Epidermal melanocyte (primary cell): ENCODE measurements around the gene BTBD16.

Experiments
- DNase-seq: peaks from one replicate; pipeline ENCODE4 v3.0.0; 2011; ENCODE audit warnings: low spot score; ENCODE audit not compliant: insufficient read length

BTBD16 gene

DNA sequence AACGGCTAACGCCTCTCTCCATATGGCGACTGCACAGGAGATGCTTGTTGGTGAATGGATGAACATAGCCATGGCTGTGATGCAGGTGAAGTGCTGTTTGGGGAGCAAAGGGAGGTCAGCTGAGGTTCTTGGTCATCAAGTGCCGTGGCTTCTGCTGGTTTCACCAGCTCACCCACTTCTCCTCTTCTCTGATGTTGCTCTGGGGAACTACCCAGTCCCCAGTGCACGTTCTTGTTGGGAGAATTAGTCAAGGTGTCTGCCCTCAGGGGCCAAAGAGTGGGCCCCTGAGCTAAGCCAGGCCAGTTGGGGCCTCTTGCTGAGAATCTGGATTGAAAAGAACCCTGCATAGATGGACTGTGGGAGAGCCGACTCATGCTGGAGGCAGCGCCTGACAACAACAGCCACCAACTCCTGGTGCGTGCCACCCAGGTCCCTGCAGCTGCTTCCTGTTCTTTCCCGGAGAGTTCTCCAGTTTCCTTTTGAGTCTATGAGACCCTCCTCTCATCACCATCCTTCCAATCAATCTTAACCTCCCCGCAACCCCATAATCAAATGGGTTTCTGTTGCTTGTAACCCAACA, 3.0 kb downstream of the BTBD16 start:
- DNase-seq, result no peak

- DNase-seq, result no peak
Measured at GRCh38 chr10:122276611-122277208, 5.6 kb downstream of the BTBD16 start.

DNA sequence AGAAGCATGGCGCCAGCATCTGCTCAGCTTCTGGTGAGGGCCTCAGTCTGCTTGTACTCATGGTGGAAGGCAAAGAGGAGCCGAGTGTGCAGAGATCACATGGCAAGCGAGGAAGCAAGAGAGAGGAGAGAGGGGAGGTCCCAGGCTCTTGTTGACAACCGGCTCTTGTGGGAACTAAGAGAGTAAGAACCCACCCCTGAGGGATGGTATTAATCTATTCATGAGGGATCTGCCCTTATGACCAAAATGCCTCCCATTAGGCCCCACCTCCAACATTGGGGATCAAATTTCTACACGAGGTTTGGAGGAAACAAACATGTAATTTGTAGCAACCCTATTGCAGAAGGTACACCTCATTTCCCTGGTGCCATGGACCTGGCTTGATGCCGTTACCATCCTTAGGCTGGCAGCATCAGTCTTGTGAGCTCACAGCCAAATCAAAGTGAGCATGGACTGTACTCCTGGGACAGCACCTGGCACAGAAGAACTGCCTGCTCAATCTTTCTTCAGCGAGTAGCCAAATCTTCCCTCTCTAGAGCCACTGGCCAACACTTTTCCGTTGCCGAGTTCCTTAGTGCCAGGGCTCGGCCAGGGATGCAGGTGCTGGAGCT, 6.5 kb downstream of the BTBD16 start:
- no peak for DNase-seq

GRCh38 chr10:122279725-122280141, 8.6 kb downstream of the BTBD16 start:
- DNase-seq, result no peak

DNA sequence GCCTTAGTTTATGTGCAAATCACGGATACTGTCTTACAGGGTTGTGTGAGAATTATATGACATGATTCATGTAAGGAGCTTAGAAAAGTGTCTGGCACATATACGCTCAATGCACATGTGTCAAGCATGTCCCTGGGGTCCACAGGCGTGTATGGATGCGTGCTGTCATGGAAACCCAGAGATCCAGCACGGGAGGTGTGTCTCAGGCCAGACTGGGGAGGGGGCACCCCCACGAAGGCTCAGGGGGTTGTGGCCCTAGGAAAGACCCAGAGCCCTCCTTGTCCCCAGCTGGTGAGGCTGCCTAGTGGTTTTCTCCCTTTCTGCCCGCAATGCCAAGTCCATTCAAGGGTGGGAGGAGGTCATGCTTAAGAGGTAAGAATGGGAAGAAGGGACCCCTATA, 9.1 kb downstream of the BTBD16 start:
- DNase-seq, result no peak

GRCh38 chr10:122281018-122281626, 10.0 kb downstream of the BTBD16 start:
- DNase-seq, result no peak

DNA sequence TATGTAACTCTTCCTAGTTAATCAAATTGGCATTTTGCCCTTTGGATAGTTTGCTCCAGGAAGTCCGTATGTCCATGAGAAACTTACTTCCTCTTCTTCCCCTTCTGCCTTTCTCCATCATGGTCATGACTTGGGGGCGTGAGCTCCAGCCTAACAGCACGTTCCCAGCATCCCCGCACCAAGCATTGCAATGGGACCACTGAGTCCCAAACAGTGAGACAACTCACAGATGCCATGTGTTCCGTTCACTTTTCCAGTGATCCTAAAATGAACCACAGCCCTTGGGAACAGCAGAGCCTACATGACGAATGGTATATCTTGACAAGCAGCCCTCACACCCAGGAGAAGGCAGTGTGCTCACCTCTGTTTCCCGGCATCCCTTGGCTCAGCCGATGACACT, 10.7 kb downstream of the BTBD16 start:
- DNase-seq, result no peak

DNA sequence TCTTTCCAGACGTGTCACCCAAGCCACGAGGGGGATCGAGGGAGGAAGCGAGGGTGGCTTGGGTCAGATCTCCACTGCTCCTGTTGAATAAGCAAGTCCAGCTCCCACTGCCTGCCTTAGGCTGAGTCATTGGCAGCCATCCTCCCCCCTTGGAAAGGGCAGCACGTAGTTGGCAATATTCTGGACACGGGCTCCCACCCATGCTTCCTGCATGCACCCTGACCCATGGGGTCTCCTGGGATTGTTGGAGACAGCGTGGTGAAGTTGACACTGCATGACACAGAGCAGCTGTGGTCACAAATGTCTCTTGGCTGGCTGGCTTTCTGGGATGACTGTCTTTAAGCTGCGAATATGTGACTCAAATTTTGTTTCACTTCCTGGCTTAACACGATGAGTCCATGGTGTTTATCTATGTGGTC, 11.2 kb downstream of the BTBD16 start:
- no peak for DNase-seq

GRCh38 chr10:122282909-122283308, 11.8 kb downstream of the BTBD16 start:
- no peak for DNase-seq

DNA sequence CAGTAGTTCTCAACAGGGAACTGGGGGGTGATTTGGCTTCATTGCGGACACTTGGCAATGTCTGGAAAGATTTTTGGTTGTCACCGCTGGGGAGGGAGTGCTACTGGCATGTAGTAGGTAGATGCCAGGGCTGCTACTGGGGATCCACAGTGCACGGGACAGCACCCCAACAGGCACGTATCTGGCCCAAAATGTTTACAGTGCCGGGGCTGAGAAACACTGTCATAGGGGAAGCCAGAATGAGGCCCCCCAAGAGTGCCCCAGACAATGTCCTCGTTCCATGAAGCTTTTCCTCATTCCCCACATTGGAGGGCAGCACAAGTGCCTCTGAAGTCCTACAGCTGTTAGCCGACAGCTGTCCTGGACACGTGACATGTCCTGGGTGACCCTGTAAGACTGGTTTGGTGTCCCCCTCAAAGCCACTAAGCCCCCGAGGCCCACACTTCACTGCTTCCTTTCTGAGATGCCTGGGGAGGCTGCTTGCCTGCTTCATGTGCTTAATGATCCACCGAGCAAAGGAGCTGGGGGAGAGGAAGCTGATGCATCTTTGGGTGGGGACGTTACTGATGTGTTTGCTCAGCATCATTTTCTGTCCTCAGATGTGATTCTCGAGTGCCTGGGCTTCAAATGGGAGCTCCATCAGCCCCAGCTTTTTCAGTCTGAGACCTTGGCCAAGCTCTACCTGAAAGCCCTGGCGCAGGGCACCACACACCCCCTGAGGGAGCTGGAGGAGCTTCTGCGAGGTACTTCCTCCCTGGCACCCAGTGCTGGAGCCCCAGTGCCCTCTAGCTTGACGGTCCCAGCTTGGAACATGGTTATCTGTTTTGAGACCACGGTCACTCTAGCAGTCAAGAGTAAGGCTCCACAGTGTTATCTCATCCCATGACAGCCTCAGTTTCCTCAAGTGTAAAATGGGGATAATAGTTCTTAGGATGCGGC, 14.7 kb downstream of the BTBD16 start:
- no peak for DNase-seq

DNA sequence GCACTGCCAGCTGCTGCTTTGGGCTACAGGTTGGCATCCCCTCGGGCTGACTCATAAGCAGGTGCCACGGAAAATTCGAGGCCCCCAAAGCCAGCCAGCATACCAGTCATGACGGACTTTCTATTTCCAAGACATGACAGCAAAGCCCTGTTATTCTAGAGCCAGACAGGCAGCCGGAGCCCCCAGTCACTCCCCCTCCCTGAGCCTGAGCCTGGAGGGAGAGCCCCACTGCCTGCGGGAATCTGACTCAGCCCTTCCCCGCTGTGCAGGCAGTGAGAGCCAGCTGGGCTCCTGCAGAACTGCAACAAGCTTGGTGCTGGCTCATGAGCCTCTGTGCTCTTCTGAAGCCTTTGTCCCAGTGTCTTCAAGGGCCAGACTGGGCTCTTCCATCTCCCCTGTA, 15.8 kb downstream of the BTBD16 start:
- DNase-seq, result no peak

DNA sequence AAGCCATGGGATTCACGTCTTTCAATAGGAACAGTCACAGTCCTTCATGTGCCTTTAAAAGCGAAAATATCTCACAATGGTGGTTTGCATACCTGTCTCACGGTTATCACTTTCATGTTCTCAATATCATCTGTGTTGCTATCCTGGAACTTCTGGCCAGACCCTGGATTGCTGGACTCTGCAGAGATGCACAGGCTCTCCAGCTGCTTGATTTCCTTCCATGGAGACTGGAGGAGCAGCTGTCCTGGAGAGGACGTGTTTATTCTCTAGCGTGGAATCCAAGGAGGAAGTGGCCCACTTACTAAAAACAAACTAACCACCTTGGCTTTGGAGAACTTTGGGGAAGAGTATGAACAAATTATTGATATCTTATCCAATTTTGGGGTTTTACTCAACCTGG, 16.5 kb downstream of the BTBD16 start:
- no peak for DNase-seq

GRCh38 chr10:122288262-122288661, 17.2 kb downstream of the BTBD16 start:
- no peak for DNase-seq

DNA sequence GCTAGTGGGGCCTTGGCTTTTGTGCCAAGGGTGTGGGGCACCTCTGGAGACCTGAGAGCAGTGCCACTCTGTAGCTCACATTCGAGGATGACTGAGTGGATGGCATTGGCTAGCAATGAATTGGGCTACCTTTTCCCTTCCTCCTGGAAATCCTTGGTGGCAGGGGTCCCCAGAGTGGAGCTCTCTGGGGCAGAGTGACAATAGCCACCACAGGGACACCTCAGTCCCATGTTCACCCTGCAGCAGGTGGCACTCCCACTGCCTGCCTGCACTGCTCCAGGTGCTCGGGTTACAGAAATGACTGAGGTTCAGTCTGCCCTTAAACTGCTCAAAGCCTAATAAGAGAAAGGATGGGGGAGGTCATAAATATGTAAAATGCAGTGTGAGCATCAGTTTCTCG, 17.8 kb downstream of the BTBD16 start:
- no peak for DNase-seq

- DNase-seq, result no peak
Measured at GRCh38 chr10:122290334-122290733, 19.2 kb downstream of the BTBD16 start.

GRCh38 chr10:122290833-122291532, 19.9 kb downstream of the BTBD16 start:
- DNase-seq, result no peak

- DNase-seq, result no peak
Measured at GRCh38 chr10:122291739-122292138, 20.6 kb downstream of the BTBD16 start.

DNA sequence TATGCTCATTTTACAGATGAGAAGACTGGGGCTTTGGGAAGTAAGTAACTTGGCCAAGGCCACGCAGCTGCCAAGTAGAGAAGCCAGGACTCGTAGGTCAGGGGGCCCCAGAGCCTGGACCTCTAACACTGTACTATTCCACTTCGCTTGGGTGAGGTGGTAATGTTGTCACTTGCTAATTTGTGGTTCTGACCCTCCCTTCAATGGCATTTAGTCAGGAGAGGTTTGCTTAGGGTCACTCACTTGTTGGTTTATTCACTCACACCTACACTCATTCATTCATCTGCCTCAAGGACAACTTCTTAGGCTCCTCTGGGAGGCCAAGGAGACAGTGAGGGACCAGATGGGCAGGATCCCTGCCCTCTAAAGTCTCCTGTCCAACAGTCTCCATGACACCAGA, 21.3 kb downstream of the BTBD16 start:
- no peak for DNase-seq

GRCh38 chr10:122293156-122293960, 22.3 kb downstream of the BTBD16 start:
- no peak for DNase-seq

DNA sequence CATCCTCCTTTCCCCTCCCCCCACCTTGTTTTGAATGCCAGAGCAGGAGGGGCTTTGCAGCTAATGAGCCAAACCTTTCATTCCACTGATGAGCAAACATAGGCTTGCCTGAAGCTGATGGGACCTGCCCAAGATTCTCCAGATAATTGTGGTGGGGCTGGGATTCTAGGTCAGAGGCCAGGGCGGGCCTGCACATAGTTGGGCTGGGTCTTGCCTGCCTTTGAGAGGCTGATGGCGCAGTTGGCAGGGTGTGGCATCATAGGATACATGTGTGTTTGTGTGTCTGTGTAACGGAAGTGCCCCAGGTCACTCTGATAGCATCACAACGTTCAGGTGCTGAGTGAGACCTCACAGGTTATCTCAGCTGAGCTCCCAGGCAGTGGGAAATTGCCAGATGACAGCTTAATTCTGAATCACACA, 22.9 kb downstream of the BTBD16 start:
- no peak for DNase-seq
